Esophagus muscularis mucosa (tissue), 4 donors: ENCODE results near the gene FDX1. TPM values are rescaled to one million over a fixed set of nuclear protein-coding genes. Genes with fewer than 3 reads are reported as not detected.

ENCODE experiments used
- DNase-seq: peaks from one replicate; pipeline ENCODE4 v3.0.0-alpha.2; 2017; ENCODE audit errors: extremely low spot score
- H3K27ac ChIP-seq, 4 donors: fragments of 200-600 bp; sonication (generic); replicated peaks in 1 of 4; 1 replicate in 3 of 4; 2 replicates in 1 of 4; pipeline ENCODE4 v1.5.1; 2016 to 2019; ENCODE audit warnings: mild to moderate bottlenecking in 1 of 4
- H3K27me3 ChIP-seq, 4 donors: fragments of 200-600 bp; sonication (generic); one replicate each; pipeline versions ENCODE4 v1.5.1 to v1.6.0; 2016 to 2019
- H3K36me3 ChIP-seq, 4 donors: fragments of 200-600 bp; sonication (generic); one replicate each; pipeline ENCODE4 v1.5.1; 2016 to 2019
- H3K4me1 ChIP-seq, 4 donors: fragments of 200-600 bp; sonication (generic); one replicate each; pipeline ENCODE4 v1.5.1; 2016 to 2019
- H3K4me3 ChIP-seq, 4 donors: fragments of 200-600 bp; sonication (generic); 1 replicate in 2 of 4; 2 replicates in 2 of 4; pipeline ENCODE4 v1.5.1; 2016 to 2019; ENCODE audit warnings: mild to moderate bottlenecking in 4 of 4, moderate library complexity in 1 of 4
- H3K9me3 ChIP-seq, 4 donors: fragments of 200-600 bp; sonication (generic); 1 replicate in 3 of 4; 2 replicates in 1 of 4; pipeline ENCODE4 v1.5.1; 2016 to 2019
- CTCF ChIP-seq, 3 experiments: fragments of 200-600 bp in 2 of 3; fragments of 450-650 bp in 1 of 3; sonication (generic) in 2 of 3; IDR thresholded peaks; one replicate each; pipeline ENCODE4 v1.5.1; 2017 to 2019; ENCODE audit warnings: antibody characterized with exemption in 3 of 3, mild to moderate bottlenecking in 2 of 3, moderate library complexity in 1 of 3
- EP300 ChIP-seq: sonication (generic); formaldehyde crosslinking; IDR thresholded peaks from one replicate; pipeline ENCODE4 v1.6.1; 2017; ENCODE audit warnings: antibody characterized with exemption
- POLR2A ChIP-seq: fragments of 450-650 bp; IDR thresholded peaks from one replicate; pipeline ENCODE4 v1.6.1; 2017; ENCODE audit warnings: antibody characterized with exemption, moderate library complexity, mild to moderate bottlenecking, low read depth
- POLR2AphosphoS5 ChIP-seq, 2 donors: sonication (generic); formaldehyde crosslinking; IDR thresholded peaks; one replicate each; pipeline ENCODE4 v1.6.1; 2017; ENCODE audit warnings: antibody characterized with exemption in 2 of 2
- WGBS: methylation state at CpG from one replicate; pipeline ENCODE4 v1.1.5; 2018; 5-methylcytosine and 5-hydroxymethylcytosine counted together
- intact Hi-C: fragments of 100-400 bp; cut with DNase I; formaldehyde crosslinking; loops from one replicate; pipeline ENCODE4 v1.15.1; 2023
- total RNA-seq, 4 donors: library from RNA; depleted of rRNA; stranded (reverse); fragments of >200 nt; gene quantifications; one replicate each; pipeline versions ENCODE4 v1.1.0 to v1.2.1, GENCODE V29; 2016

FDX1 gene
- total RNA-seq, 4 donors from 2014 or later = 12.0 to 15.7 (median 13.6) TPM

GRCh38 chr11:110428956-110429730, 605 bp upstream of the FDX1 start:
- intact Hi-C loops = loop anchor here (2.0 kb wide), 1 partner anchor 132 kb away; the partner anchor contains the start of gene RDX

GRCh38 chr11:110430267-110431050, 711 bp downstream of the FDX1 start:
- H3K36me3 ChIP-seq = no peaks in the 10 kb centered on the region
- H3K27ac ChIP-seq = peak overlapping the region; percentile 88 to 97 (median 91)
- TF ChIP-seq POLR2AphosphoS5 (IDR thresholded peaks at IDR 0.05) = no peak
- TF ChIP-seq POLR2A = no peak
- no peak for TF ChIP-seq CTCF (IDR thresholded peaks at IDR 0.05)
- TF ChIP-seq EP300 = no peak
- intact Hi-C loops = loop anchor here (5.0 kb wide), 1 partner anchor 53 kb away; no protein-coding TSS in a partner anchor
- H3K9me3 ChIP-seq = no peaks in the 10 kb centered on the region
- peak overlapping the region; percentile 75 to 99 (median 80) for H3K4me3 ChIP-seq
- peaks cover 28 to 53% (median 52%) of the 10 kb centered on the region in 4 donors for H3K4me1 ChIP-seq
- no peak for DNase-seq
- WGBS = under 1% methylated on average over 17 of the region's 51 CpGs
- no peaks in the 10 kb centered on the region for H3K27me3 ChIP-seq

More at GRCh38 chr11:110428956-110429730, 605 bp upstream of the FDX1 start:
- Histone ChIP-seq H3K27me3 (no peaks in the 10 kb centered on the region), H3K36me3 (no peaks in the 10 kb centered on the region), H3K27ac (peak overlapping the region; percentile 88 to 97 (median 91)), H3K4me3 (peak overlapping the region; percentile 75 to 99 (median 80)), H3K9me3 (no peaks in the 10 kb centered on the region), H3K4me1 (peaks cover 27 to 41% (median 39%) of the 10 kb centered on the region in 4 donors)
- TF ChIP-seq POLR2AphosphoS5 (IDR thresholded peaks at IDR 0.05) = no peak
- WGBS = 66% methylated on average over 10 of the region's 10 CpGs
- DNase-seq = no peak

GRCh38 chr11:110431051-110431672, 1.4 kb downstream of the FDX1 start:
- peak overlapping the region; percentile 88 to 97 (median 91) for H3K27ac ChIP-seq
- peaks cover 30 to 60% (median 59%) of the 10 kb centered on the region in 4 donors for H3K4me1 ChIP-seq
- TF ChIP-seq EP300 = no peak
- no peak for TF ChIP-seq CTCF (IDR thresholded peaks at IDR 0.05)
- TF ChIP-seq POLR2AphosphoS5 (IDR thresholded peaks at IDR 0.05) = no peak
- TF ChIP-seq POLR2A = no peak
- 20% methylated on average over 7 of the region's 7 CpGs for WGBS
- no peaks in the 10 kb centered on the region for H3K27me3 ChIP-seq
- DNase-seq = no peak
- H3K36me3 ChIP-seq = no peaks in the 10 kb centered on the region
- peak overlapping the region; percentile 75 to 99 (median 80) for H3K4me3 ChIP-seq
- no peaks in the 10 kb centered on the region for H3K9me3 ChIP-seq
- intact Hi-C loops = loop anchor here (5.0 kb wide), 1 partner anchor 54 kb away; no protein-coding TSS in a partner anchor

GRCh38 chr11:110431674-110432073, 1.9 kb downstream of the FDX1 start:
- Histone ChIP-seq H3K27me3 (no peaks in the 10 kb centered on the region), H3K36me3 (no peaks in the 10 kb centered on the region), H3K4me3 (peak overlapping the region; percentile 75 to 99 (median 80)), H3K9me3 (no peaks in the 10 kb centered on the region), H3K27ac (peak overlapping the region in 1 of 4 donors; percentile 97), H3K4me1 (peaks cover 30 to 65% (median 64%) of the 10 kb centered on the region in 4 donors)
- TF ChIP-seq POLR2A (no peak), EP300 (no peak), CTCF (IDR thresholded peaks at IDR 0.05) (no peak), POLR2AphosphoS5 (IDR thresholded peaks at IDR 0.05) (no peak)
- no peak for DNase-seq
- intact Hi-C loops = loop anchor here (5.0 kb wide), 1 partner anchor 54 kb away; no protein-coding TSS in a partner anchor
- 69% methylated on average over 4 of the region's 4 CpGs for WGBS
